Body of pancreas (tissue), 4 donors: ENCODE measurements around the gene CAMK2D.

ENCODE experiments used
- POLR2A ChIP-seq, 3 donors: fragments of 450-650 bp; IDR thresholded peaks; one replicate each; pipeline ENCODE4 v1.6.1; 2016; ENCODE audit warnings: antibody characterized with exemption in 3 of 3, mild to moderate bottlenecking in 2 of 3
- TF ChIP-seq, protein P1 (sequence below), 7 experiments: fragments of 450-650 bp in 4 of 7; fragments of 200-600 bp in 3 of 7; sonication (generic) in 3 of 7; IDR thresholded peaks; one replicate each; pipeline ENCODE4 v1.5.1; 2016 to 2019; ENCODE audit warnings: antibody characterized with exemption in 7 of 7

DNA sequence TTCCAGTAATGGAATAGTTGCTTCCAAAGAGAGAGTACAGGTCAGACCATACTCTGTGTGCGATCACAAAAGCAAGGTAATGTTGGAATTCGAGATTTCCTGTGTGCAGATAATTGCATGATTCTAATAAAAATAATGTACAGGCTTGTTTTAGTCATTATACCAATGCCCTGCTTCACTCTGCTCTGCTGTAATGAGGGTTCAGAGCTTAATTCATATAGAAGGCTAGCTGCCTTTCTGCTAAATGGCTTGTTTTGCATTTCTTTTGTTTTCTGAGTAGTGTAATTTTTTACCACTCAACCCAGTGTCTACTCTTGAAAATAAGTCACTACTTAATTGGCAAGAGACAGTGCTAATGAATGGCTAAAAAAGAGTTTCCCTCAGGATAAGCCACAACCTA lies 236.0 kb downstream of the CAMK2D start:
- TF ChIP-seq, protein P1, sequence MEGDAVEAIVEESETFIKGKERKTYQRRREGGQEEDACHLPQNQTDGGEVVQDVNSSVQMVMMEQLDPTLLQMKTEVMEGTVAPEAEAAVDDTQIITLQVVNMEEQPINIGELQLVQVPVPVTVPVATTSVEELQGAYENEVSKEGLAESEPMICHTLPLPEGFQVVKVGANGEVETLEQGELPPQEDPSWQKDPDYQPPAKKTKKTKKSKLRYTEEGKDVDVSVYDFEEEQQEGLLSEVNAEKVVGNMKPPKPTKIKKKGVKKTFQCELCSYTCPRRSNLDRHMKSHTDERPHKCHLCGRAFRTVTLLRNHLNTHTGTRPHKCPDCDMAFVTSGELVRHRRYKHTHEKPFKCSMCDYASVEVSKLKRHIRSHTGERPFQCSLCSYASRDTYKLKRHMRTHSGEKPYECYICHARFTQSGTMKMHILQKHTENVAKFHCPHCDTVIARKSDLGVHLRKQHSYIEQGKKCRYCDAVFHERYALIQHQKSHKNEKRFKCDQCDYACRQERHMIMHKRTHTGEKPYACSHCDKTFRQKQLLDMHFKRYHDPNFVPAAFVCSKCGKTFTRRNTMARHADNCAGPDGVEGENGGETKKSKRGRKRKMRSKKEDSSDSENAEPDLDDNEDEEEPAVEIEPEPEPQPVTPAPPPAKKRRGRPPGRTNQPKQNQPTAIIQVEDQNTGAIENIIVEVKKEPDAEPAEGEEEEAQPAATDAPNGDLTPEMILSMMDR (IDR thresholded peaks at IDR 0.05), result no peak
- no peak for TF ChIP-seq POLR2A (IDR thresholded peaks at IDR 0.05)
